GM23338 (cell line): ENCODE data around the gene SRPX2.

ENCODE experiments used
- CREB1 ChIP-seq: fragments of 250-450 bp; sonication (Bioruptor Pico); IDR thresholded peaks from 2 replicates; pipeline ENCODE4 v1.5.0; 2020; ENCODE audit warnings: low read depth, mild to moderate bottlenecking, moderate library complexity
- EZH2 ChIP-seq: fragments of 200-600 bp; sonication (generic); IDR thresholded peaks from one replicate; pipeline ENCODE4 v1.8.0; 2017; ENCODE audit warnings: antibody characterized with exemption, mild to moderate bottlenecking, low read depth; ENCODE audit not compliant: unreplicated experiment
- EZH2phosphoT487 ChIP-seq: fragments of 200-600 bp; sonication (generic); IDR thresholded peaks from one replicate; pipeline ENCODE4 v1.8.1; 2018; ENCODE audit warnings: antibody characterized with exemption; ENCODE audit not compliant: unreplicated experiment
- JUNB ChIP-seq: IDR thresholded peaks from one replicate; pipeline ENCODE4 v1.6.1; 2016; ENCODE audit warnings: antibody characterized with exemption; ENCODE audit not compliant: unreplicated experiment
- POLR2AphosphoS5 ChIP-seq: IDR thresholded peaks from 2 replicates; pipeline ENCODE4 v1.6.1; 2016; ENCODE audit warnings: antibody characterized with exemption, low read depth
- REST ChIP-seq: IDR thresholded peaks from one replicate; pipeline ENCODE4 v1.6.1; 2018; ENCODE audit warnings: antibody characterized with exemption; ENCODE audit not compliant: unreplicated experiment
- STAT1 ChIP-seq: IDR thresholded peaks from one replicate; pipeline ENCODE4 v1.6.1; 2016; ENCODE audit warnings: antibody characterized with exemption; ENCODE audit not compliant: unreplicated experiment
- ZNF114 ChIP-seq: fragments of 250-450 bp; sonication (Bioruptor Pico); IDR thresholded peaks from 2 replicates; pipeline ENCODE4 v1.5.0; 2020; ENCODE audit warnings: mild to moderate bottlenecking, moderate library complexity
- ZNF331 ChIP-seq: fragments of 250-450 bp; sonication (Bioruptor Pico); IDR thresholded peaks from 2 replicates; pipeline ENCODE4 v1.5.0; 2020; ENCODE audit warnings: low read depth, mild to moderate bottlenecking, moderate library complexity
- TF ChIP-seq, protein P1 (sequence below), 2 experiments: fragments of 200-600 bp in 1 of 2; sonication (generic) in 1 of 2; conservative IDR thresholded peaks; 2 replicates each; pipeline versions ENCODE4 v1.5.1 to v1.6.1; 2016 to 2017; ENCODE audit warnings: antibody characterized with exemption in 2 of 2, low read depth in 2 of 2, mild to moderate bottlenecking in 2 of 2, moderate library complexity in 1 of 2
- TF ChIP-seq, protein P2 (sequence below): IDR thresholded peaks from 2 replicates; pipeline ENCODE4 v1.6.1; 2016; ENCODE audit warnings: antibody characterized with exemption

GRCh38 chrX:100685284-100685996 is 41.4 kb downstream of the SRPX2 start:
- no peak for TF ChIP-seq JUNB
- TF ChIP-seq, protein P1, sequence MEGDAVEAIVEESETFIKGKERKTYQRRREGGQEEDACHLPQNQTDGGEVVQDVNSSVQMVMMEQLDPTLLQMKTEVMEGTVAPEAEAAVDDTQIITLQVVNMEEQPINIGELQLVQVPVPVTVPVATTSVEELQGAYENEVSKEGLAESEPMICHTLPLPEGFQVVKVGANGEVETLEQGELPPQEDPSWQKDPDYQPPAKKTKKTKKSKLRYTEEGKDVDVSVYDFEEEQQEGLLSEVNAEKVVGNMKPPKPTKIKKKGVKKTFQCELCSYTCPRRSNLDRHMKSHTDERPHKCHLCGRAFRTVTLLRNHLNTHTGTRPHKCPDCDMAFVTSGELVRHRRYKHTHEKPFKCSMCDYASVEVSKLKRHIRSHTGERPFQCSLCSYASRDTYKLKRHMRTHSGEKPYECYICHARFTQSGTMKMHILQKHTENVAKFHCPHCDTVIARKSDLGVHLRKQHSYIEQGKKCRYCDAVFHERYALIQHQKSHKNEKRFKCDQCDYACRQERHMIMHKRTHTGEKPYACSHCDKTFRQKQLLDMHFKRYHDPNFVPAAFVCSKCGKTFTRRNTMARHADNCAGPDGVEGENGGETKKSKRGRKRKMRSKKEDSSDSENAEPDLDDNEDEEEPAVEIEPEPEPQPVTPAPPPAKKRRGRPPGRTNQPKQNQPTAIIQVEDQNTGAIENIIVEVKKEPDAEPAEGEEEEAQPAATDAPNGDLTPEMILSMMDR (conservative IDR thresholded peaks at IDR 0.05; ENCODE audit: low read depth in 2 of 2) = peak; percentile 71 to 83
- TF ChIP-seq EZH2 = no peak
- TF ChIP-seq EZH2phosphoT487 = no peak
- no peak for TF ChIP-seq REST
- no peak for TF ChIP-seq POLR2AphosphoS5
- TF ChIP-seq, protein P2, sequence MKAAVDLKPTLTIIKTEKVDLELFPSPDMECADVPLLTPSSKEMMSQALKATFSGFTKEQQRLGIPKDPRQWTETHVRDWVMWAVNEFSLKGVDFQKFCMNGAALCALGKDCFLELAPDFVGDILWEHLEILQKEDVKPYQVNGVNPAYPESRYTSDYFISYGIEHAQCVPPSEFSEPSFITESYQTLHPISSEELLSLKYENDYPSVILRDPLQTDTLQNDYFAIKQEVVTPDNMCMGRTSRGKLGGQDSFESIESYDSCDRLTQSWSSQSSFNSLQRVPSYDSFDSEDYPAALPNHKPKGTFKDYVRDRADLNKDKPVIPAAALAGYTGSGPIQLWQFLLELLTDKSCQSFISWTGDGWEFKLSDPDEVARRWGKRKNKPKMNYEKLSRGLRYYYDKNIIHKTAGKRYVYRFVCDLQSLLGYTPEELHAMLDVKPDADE = no peak
- no peak for TF ChIP-seq STAT1
- no peak for TF ChIP-seq CREB1 (CRISPR knock-in tag)
- TF ChIP-seq ZNF331 (CRISPR knock-in tag) = no peak
- no peak for TF ChIP-seq ZNF114
